Chondrocyte (in vitro differentiated cells): ENCODE results near the gene MIEN1. TPM values are rescaled to one million over a fixed set of nuclear protein-coding genes. Genes with fewer than 3 reads are reported as not detected.

Source experiments
- DNase-seq: peaks from one replicate; pipeline ENCODE4 v3.0.0; 2021; ENCODE audit warnings: mixed read lengths, low spot score
- H3K27ac Mint-ChIP-seq: one replicate; pipeline ENCODE4 v1.8.0; 2021; ENCODE audit warnings: mild to moderate bottlenecking, moderate library complexity, mixed read lengths; ENCODE audit not compliant: unreplicated experiment
- H3K27me3 Mint-ChIP-seq: 2 replicates; pipeline ENCODE4 v1.8.0; 2021; ENCODE audit warnings: low read depth, mixed read lengths
- H3K36me3 Mint-ChIP-seq: 2 replicates; pipeline ENCODE4 v1.8.0; 2021; ENCODE audit warnings: low read depth, mixed read lengths
- H3K4me1 Mint-ChIP-seq: 2 replicates; pipeline ENCODE4 v1.8.0; 2021; ENCODE audit warnings: low read depth, mild to moderate bottlenecking, mixed read lengths
- H3K4me3 Mint-ChIP-seq: one replicate; pipeline ENCODE4 v1.8.0; 2021; ENCODE audit warnings: mild to moderate bottlenecking, moderate library complexity, mixed read lengths; ENCODE audit not compliant: unreplicated experiment
- H3K9me3 Mint-ChIP-seq: 2 replicates; pipeline ENCODE4 v1.8.0; 2021; ENCODE audit warnings: low read depth, mixed read lengths
- total RNA-seq: library from RNA; stranded (reverse); gene quantifications from 3 replicates; pipeline ENCODE4 v1.2.1, GENCODE V29; 2021
- TF ChIP-seq, protein P1 (sequence below): fragments of 200-600 bp; sonication (generic); IDR thresholded peaks from 2 replicates; pipeline ENCODE4 v1.5.0; 2021; ENCODE audit warnings: antibody characterized with exemption, mild to moderate bottlenecking, moderate library complexity

Gene MIEN1
- total RNA-seq, 1 donor from 2014 or later, result 46.5 TPM

GRCh38 chr17:39745335-39746144 lies 15.2 kb upstream of the MIEN1 start:
- H3K36me3 Mint-ChIP-seq, result no peaks in the 10 kb centered on the region
- TF ChIP-seq, protein P1, sequence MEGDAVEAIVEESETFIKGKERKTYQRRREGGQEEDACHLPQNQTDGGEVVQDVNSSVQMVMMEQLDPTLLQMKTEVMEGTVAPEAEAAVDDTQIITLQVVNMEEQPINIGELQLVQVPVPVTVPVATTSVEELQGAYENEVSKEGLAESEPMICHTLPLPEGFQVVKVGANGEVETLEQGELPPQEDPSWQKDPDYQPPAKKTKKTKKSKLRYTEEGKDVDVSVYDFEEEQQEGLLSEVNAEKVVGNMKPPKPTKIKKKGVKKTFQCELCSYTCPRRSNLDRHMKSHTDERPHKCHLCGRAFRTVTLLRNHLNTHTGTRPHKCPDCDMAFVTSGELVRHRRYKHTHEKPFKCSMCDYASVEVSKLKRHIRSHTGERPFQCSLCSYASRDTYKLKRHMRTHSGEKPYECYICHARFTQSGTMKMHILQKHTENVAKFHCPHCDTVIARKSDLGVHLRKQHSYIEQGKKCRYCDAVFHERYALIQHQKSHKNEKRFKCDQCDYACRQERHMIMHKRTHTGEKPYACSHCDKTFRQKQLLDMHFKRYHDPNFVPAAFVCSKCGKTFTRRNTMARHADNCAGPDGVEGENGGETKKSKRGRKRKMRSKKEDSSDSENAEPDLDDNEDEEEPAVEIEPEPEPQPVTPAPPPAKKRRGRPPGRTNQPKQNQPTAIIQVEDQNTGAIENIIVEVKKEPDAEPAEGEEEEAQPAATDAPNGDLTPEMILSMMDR, result no peak
- H3K9me3 Mint-ChIP-seq, result no peaks in the 10 kb centered on the region
- H3K27me3 Mint-ChIP-seq, result peaks cover 4% of the 10 kb centered on the region
- H3K27ac Mint-ChIP-seq, result no peak overlapping the region
- H3K4me1 Mint-ChIP-seq, result peaks cover 12% of the 10 kb centered on the region
- DNase-seq, result peak; percentile 86
- H3K4me3 Mint-ChIP-seq, result no peak overlapping the region

GRCh38 chr17:39744836-39745215 lies 14.5 kb upstream of the MIEN1 start:
- no peaks in the 10 kb centered on the region for H3K9me3 Mint-ChIP-seq
- peak; percentile 53 for DNase-seq
- no peak overlapping the region for H3K4me3 Mint-ChIP-seq
- H3K36me3 Mint-ChIP-seq, result no peaks in the 10 kb centered on the region
- TF ChIP-seq, protein P1, result no peak
- peaks cover 13% of the 10 kb centered on the region for H3K4me1 Mint-ChIP-seq
- peaks cover 9% of the 10 kb centered on the region for H3K27me3 Mint-ChIP-seq
- no peak overlapping the region for H3K27ac Mint-ChIP-seq

GRCh38 chr17:39744075-39744835 lies 13.9 kb upstream of the MIEN1 start:
- Mint-ChIP-seq H3K27me3 (peaks cover 10% of the 10 kb centered on the region), H3K4me1 (peaks cover 18% of the 10 kb centered on the region), H3K27ac (no peak overlapping the region), H3K9me3 (no peaks in the 10 kb centered on the region), H3K4me3 (no peak overlapping the region), H3K36me3 (no peaks in the 10 kb centered on the region)
- TF ChIP-seq, protein P1, result no peak
- peak; percentile 68 for DNase-seq

- H3K9me3 Mint-ChIP-seq, result no peaks in the 10 kb centered on the region
- no peak overlapping the region for H3K4me3 Mint-ChIP-seq
- peak; percentile 63 for DNase-seq
- no peaks in the 10 kb centered on the region for H3K36me3 Mint-ChIP-seq
- peaks cover 27% of the 10 kb centered on the region for H3K4me1 Mint-ChIP-seq
- peaks cover 14% of the 10 kb centered on the region for H3K27me3 Mint-ChIP-seq
- H3K27ac Mint-ChIP-seq, result no peak overlapping the region
- TF ChIP-seq, protein P1, result no peak
These were observed 12.6 kb upstream of the MIEN1 start for GRCh38 chr17:39742856-39743436.
